ENCODE results near the gene SRPRA. TPM values are rescaled to one million over a fixed set of nuclear protein-coding genes. Genes with fewer than 3 reads are reported as not detected.
A peak's percentile ranks its signal among the peaks of the same experiment; 100 is the strongest.

The SRPRA gene
- total RNA-seq, 1 donor from 2014 or later, result 54.8 TPM

GRCh38 chr11:126297004-126297403 lies 28.3 kb upstream of the SRPRA start:
- no peaks in the 10 kb centered on the region for H3K9me3 Mint-ChIP-seq (ENCODE audit: unreplicated experiment)
- no peak overlapping the region for H3K4me3 Mint-ChIP-seq (ENCODE audit: unreplicated experiment)
- DNase-seq (ENCODE audit: low spot score), result no peak
- H3K27ac Mint-ChIP-seq (ENCODE audit: unreplicated experiment), result no peak overlapping the region
- no peaks in the 10 kb centered on the region for H3K4me1 Mint-ChIP-seq (ENCODE audit: unreplicated experiment)
- H3K27me3 Mint-ChIP-seq (ENCODE audit: unreplicated experiment), result peaks cover 4% of the 10 kb centered on the region
- peaks cover 11% of the 10 kb centered on the region for H3K36me3 Mint-ChIP-seq (ENCODE audit: low read depth, unreplicated experiment)
- no peak for TF ChIP-seq CTCF (IDR thresholded peaks at IDR 0.05; ENCODE audit: unreplicated experiment)

- DNase-seq (ENCODE audit: low spot score), result no peak
- H3K27ac Mint-ChIP-seq (ENCODE audit: unreplicated experiment), result peak overlapping the region; percentile 24
- peaks cover 2% of the 10 kb centered on the region for H3K27me3 Mint-ChIP-seq (ENCODE audit: unreplicated experiment)
- H3K4me1 Mint-ChIP-seq (ENCODE audit: unreplicated experiment), result no peaks in the 10 kb centered on the region
- H3K36me3 Mint-ChIP-seq (ENCODE audit: low read depth, unreplicated experiment), result peaks cover 28% of the 10 kb centered on the region
- no peak for TF ChIP-seq CTCF (IDR thresholded peaks at IDR 0.05; ENCODE audit: unreplicated experiment)
- no peaks in the 10 kb centered on the region for H3K9me3 Mint-ChIP-seq (ENCODE audit: unreplicated experiment)
- H3K4me3 Mint-ChIP-seq (ENCODE audit: unreplicated experiment), result no peak overlapping the region
Observed at GRCh38 chr11:126293726-126294125, 25.0 kb upstream of the SRPRA start.

- Mint-ChIP-seq H3K27me3 (ENCODE audit: unreplicated experiment) (peaks cover 2% of the 10 kb centered on the region), H3K9me3 (ENCODE audit: unreplicated experiment) (no peaks in the 10 kb centered on the region), H3K27ac (ENCODE audit: unreplicated experiment) (no peak overlapping the region), H3K36me3 (ENCODE audit: low read depth, unreplicated experiment) (peaks cover 31% of the 10 kb centered on the region), H3K4me3 (ENCODE audit: unreplicated experiment) (no peak overlapping the region), H3K4me1 (ENCODE audit: unreplicated experiment) (no peaks in the 10 kb centered on the region)
- no peak for DNase-seq (ENCODE audit: low spot score)
- no peak for TF ChIP-seq CTCF (IDR thresholded peaks at IDR 0.05; ENCODE audit: unreplicated experiment)
Observed at GRCh38 chr11:126290887-126291286, 22.2 kb upstream of the SRPRA start.

DNA sequence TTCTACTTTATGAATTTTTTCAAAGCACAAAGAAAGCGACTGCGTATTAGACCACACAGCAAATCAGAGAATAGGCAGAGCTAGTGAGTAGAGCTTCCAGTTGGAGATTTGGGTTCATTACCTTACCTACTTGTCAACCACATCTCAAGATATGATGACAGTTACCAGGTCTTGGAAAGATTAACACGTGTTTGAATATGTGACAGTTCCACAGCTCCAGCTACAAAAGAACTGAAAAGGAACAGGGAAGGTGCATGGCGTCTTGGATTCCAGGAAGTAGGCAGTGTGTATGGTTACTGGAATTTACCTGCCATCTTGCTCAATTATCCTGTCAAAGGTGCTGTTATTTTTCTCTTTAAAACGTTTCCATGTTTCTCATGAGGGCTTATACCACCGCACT lies 19.5 kb upstream of the SRPRA start:
- no peak for DNase-seq (ENCODE audit: low spot score)
- no peak overlapping the region for H3K27ac Mint-ChIP-seq (ENCODE audit: unreplicated experiment)
- peaks cover 7% of the 10 kb centered on the region for H3K27me3 Mint-ChIP-seq (ENCODE audit: unreplicated experiment)
- H3K36me3 Mint-ChIP-seq (ENCODE audit: low read depth, unreplicated experiment), result peaks cover 29% of the 10 kb centered on the region
- H3K9me3 Mint-ChIP-seq (ENCODE audit: unreplicated experiment), result no peaks in the 10 kb centered on the region
- TF ChIP-seq CTCF (IDR thresholded peaks at IDR 0.05; ENCODE audit: unreplicated experiment), result no peak
- no peak overlapping the region for H3K4me3 Mint-ChIP-seq (ENCODE audit: unreplicated experiment)
- H3K4me1 Mint-ChIP-seq (ENCODE audit: unreplicated experiment), result peaks cover 6% of the 10 kb centered on the region

GRCh38 chr11:126284829-126285228 lies 16.1 kb upstream of the SRPRA start:
- Mint-ChIP-seq H3K27me3 (ENCODE audit: unreplicated experiment) (peaks cover 16% of the 10 kb centered on the region), H3K36me3 (ENCODE audit: low read depth, unreplicated experiment) (peaks cover 11% of the 10 kb centered on the region), H3K4me1 (ENCODE audit: unreplicated experiment) (peaks cover 34% of the 10 kb centered on the region), H3K27ac (ENCODE audit: unreplicated experiment) (no peak overlapping the region), H3K9me3 (ENCODE audit: unreplicated experiment) (no peaks in the 10 kb centered on the region), H3K4me3 (ENCODE audit: unreplicated experiment) (no peak overlapping the region)
- no peak for TF ChIP-seq CTCF (IDR thresholded peaks at IDR 0.05; ENCODE audit: unreplicated experiment)
- DNase-seq (ENCODE audit: low spot score), result no peak
